Diencephalon (tissue), 1 donor: Measurements from ENCODE around the gene BIVM. TPM values are rescaled to one million over a fixed set of nuclear protein-coding genes. Genes with fewer than 3 reads are reported as not detected.

Experiments
- total RNA-seq: library from RNA; depleted of rRNA; stranded (reverse); fragments of >200 nt; gene quantifications from one replicate; pipeline ENCODE4 v1.2.3, GENCODE V29; 2014

Gene BIVM, protein sequence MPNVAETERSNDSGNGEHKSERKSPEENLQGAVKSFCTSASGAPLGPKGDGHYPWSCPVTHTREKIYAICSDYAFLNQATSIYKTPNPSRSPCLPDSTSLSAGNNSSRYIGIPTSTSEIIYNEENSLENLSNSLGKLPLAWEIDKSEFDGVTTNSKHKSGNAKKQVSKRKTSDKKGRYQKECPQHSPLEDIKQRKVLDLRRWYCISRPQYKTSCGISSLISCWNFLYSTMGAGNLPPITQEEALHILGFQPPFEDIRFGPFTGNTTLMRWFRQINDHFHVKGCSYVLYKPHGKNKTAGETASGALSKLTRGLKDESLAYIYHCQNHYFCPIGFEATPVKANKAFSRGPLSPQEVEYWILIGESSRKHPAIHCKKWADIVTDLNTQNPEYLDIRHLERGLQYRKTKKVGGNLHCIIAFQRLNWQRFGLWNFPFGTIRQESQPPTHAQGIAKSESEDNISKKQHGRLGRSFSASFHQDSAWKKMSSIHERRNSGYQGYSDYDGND
- 50.3 TPM for total RNA-seq

DNA sequence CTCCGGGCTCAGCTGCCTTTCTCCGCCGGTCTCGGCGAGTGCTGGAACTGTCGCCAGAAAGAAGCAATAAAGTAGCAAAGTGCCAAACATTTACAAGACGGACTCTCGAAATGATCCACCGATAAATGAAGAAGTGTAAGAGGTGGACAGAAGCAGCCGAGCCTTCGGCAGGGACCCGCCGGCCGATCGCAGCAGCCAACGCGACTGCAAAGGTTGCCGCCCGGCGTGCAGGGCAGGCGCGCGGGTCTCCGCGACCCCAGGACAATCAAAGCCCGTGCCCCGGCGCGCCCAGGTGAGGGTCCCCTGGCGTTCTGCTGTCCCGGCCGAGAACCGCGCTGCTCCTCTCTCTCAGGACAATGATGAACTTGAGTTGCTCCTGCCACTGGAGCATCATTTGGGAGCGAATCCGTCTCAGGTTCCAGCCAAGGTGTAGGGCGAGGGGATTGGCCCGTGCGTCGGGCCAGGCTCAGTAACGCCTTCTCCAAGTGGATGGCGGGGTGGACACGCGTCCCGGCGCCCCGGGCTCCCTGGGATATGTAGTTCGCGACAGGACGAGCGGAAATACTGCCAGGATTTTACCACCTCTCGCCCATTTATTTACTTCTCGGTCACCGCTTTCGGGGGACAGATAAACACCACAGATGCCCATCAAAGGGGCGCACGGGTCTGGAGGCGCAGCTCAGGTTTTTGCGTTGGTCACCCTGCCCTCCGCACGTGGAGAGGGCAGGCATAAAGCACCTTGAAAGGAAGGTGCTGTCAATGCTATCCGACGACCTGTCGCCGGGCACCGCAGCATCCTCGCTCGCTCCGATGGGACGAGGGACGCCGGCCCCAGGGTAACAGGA, at the start of gene BIVM, which contains the start of gene POGLUT2:
BIVM (plus strand) TSS at position 539 of the 845 bp plus-strand sequence. CDS start 8,149 bp downstream, outside the sequence.
POGLUT2 (minus strand) TSS at position 396 of the 845 bp plus-strand sequence; CDS start at position 90, 306 bp downstream.

DNA sequence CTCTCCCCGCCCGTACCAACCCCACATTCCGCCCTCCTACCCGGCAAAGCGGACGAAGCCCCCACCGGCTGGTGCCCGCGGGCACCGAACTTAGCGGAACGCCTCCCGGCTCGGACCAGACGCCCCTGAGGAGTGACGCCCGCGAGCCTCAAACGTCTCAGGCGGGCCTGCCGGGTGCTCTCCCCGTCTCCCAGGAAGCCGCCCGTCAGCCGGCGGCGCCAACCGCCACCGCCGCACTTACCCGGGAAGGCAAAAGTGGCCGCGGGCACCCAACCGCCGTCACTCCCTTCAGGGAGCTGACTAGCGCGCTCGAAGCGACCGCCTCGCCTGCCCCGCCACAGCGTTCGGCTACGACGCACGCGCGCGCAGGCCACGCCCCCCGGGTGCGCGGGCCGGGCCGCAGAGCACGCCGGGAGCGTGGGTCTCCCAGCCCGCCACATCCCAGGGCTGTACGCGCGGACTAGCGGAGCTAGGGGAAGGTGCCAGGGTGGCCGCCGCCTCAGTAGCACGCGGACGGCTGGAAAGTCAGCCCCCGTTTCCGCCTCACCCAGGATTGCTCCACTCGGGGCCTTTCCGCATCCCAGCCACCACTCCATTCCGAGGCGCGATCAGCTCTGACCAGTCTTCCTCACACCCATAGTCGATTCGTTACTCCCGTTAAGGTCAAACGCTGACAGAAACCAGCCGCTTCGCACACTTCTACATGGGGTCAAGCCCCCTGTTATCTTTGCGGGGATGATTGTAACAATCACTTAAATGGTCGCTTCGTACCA, 25.3 kb upstream of the BIVM start, which contains the start of gene TEX30:
TEX30 (minus strand) TSS at position 346 of the 773 bp plus-strand sequence. CDS start 3,760 bp downstream, outside the sequence.

DNA sequence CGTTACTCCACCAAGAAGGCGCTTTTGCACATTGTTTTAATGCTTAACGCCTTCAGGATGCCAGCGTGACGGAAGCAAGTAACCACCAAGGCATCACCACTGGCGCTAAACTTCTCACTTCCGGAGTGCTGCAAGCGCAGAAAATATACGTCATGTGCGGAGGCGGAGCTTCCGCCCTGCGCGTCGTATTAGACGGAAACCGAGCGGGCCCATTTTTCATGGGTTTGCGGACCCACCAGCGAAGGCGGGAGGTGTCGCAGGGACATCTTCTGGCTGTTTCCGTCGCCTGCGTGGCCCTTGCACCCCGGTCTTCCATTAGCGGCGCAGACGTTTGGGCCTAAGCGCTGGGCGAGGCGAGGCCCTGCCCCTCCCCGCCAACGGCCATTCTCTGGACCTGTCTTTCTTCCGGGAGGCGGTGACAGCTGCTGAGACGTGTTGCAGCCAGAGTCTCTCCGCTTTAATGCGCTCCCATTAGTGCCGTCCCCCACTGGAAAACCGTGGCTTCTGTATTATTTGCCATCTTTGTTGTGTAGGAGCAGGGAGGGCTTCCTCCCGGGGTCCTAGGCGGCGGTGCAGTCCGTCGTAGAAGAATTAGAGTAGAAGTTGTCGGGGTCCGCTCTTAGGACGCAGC, 46.8 kb downstream of the BIVM start, which contains the start of gene ERCC5:
ERCC5 (plus strand) TSS at position 403 of the 631 bp plus-strand sequence. CDS start 235 bp downstream, outside the sequence.

Other genes starting within 250 kb of the BIVM start
- gene TPP2, start 202.1 kb upstream of the BIVM start, total RNA-seq = 47.5 TPM
- gene METTL21C, start 104.1 kb upstream of the BIVM start, total RNA-seq = 0.69 TPM
- 12.2 TPM for gene TEX30, start 25.3 kb upstream of the BIVM start, total RNA-seq
- 11.5 TPM for gene POGLUT2, start 143 bp upstream of the BIVM start, total RNA-seq
- 59.7 TPM for gene ERCC5, start 46.9 kb downstream of the BIVM start, total RNA-seq